CD4-positive, alpha-beta memory T cell (primary cell): ENCODE measurements around the gene KCTD6. TPM values are rescaled to one million over a fixed set of nuclear protein-coding genes. Genes with fewer than 3 reads are reported as not detected.

Experiments
- CTCF ChIA-PET: fragments of 350-600 bp; sonication (Branson Sonifier 250); formaldehyde crosslinking; loops from one replicate; lab custom pipeline; 2021; ENCODE audit warnings: inconsistent platforms; ENCODE audit not compliant: partially characterized antibody; lab: Charles Lee
- POLR2A ChIA-PET: fragments of 350-600 bp; sonication (Branson Sonifier 250); formaldehyde crosslinking; loops from one replicate; lab custom pipeline; 2021; ENCODE audit not compliant: partially characterized antibody; lab: Charles Lee
- DNase-seq, 5 donors: peaks; one replicate each; pipeline versions ENCODE4 v3.0.0 to v3.0.0-alpha.2; 2020 to 2022; ENCODE audit warnings: mixed read lengths in 1 of 5
- H3K27ac ChIP-seq: one replicate; pipeline ENCODE4 v1.7.0; 2013; ENCODE audit warnings: low read depth, low read length
- H3K27me3 ChIP-seq: 2 replicates; pipeline ENCODE4 v1.7.0; 2013; ENCODE audit warnings: mild to moderate bottlenecking, low read length, moderate library complexity; ENCODE audit not compliant: insufficient read depth
- H3K36me3 ChIP-seq: 2 replicates; pipeline ENCODE4 v1.7.0; 2013; ENCODE audit warnings: mild to moderate bottlenecking, low read length, moderate library complexity; ENCODE audit not compliant: insufficient read depth
- H3K4me1 ChIP-seq: 2 replicates; pipeline ENCODE4 v1.7.0; 2013; ENCODE audit warnings: mild to moderate bottlenecking, low read length, moderate library complexity; ENCODE audit not compliant: insufficient read depth
- H3K4me3 ChIP-seq, 2 donors: one replicate each; pipeline ENCODE4 v1.7.0; 2013; ENCODE audit warnings: low read length in 2 of 2, mild to moderate bottlenecking in 1 of 2
- H3K9me3 ChIP-seq, 2 donors: one replicate each; pipeline ENCODE4 v1.7.0; 2013; ENCODE audit warnings: low read length in 2 of 2, control low read depth in 1 of 2; ENCODE audit not compliant: control insufficient read depth in 1 of 2
- H3K27ac Mint-ChIP-seq, 7 donors: one replicate each; pipeline ENCODE4 v1.8.0; 2020 to 2021; ENCODE audit warnings: mixed read lengths in 7 of 7, mild to moderate bottlenecking in 6 of 7, inconsistent platforms in 3 of 7, moderate library complexity in 3 of 7
- H3K27me3 Mint-ChIP-seq, 2 donors: one replicate each; pipeline ENCODE4 v1.8.0; 2020 to 2021; ENCODE audit warnings: mixed read lengths in 2 of 2
- H3K36me3 Mint-ChIP-seq, 2 donors: one replicate each; pipeline ENCODE4 v1.8.0; 2020 to 2021; ENCODE audit warnings: mixed read lengths in 2 of 2, inconsistent platforms in 1 of 2, mild to moderate bottlenecking in 1 of 2
- H3K4me1 Mint-ChIP-seq, 4 donors: one replicate each; pipeline ENCODE4 v1.8.0; 2020 to 2021; ENCODE audit warnings: mixed read lengths in 4 of 4, mild to moderate bottlenecking in 1 of 4
- H3K4me3 Mint-ChIP-seq, 8 donors: one replicate each; pipeline ENCODE4 v1.8.0; 2020 to 2021; ENCODE audit warnings: mixed read lengths in 8 of 8, mild to moderate bottlenecking in 7 of 8, moderate library complexity in 6 of 8, inconsistent platforms in 3 of 8
- H3K9me3 Mint-ChIP-seq, 8 donors: one replicate each; pipeline ENCODE4 v1.8.0; 2020 to 2021; ENCODE audit warnings: mixed read lengths in 8 of 8, mild to moderate bottlenecking in 5 of 8, inconsistent platforms in 3 of 8, moderate library complexity in 1 of 8
- intact Hi-C: fragments of 100-400 bp; cut with micrococcal nuclease; formaldehyde crosslinking; loops from one replicate; pipeline ENCODE4 v1.15.1; 2023
- polyA plus RNA-seq, 2 donors: library from polyadenylated mRNA; unstranded; fragments of 300-500 nt; fragmentation: Illumina TruSeq; gene quantifications; one replicate each; pipeline ENCODE4 v1.2.3, GENCODE V29; 2021
- total RNA-seq, 2 experiments: library from RNA; stranded (reverse); gene quantifications; one replicate each; pipeline ENCODE4 v1.2.3, GENCODE V29; 2021

The KCTD6 gene
- total and polyA plus RNA-seq, 4 experiments from 2014 or later: 6.8 to 15.3 (median 10.3) TPM

- no peaks in the 10 kb centered on the region for H3K36me3 ChIP-seq
- no peaks in the 10 kb centered on the region for H3K27me3 ChIP-seq
- H3K9me3 ChIP-seq: no peaks in the 10 kb centered on the region
- DNase-seq: no peak
- H3K27ac ChIP-seq: no peak overlapping the region
- CTCF ChIA-PET: interaction anchor here (1.1 kb wide), 1 partner anchor 202 kb away, joined by 4 read pairs; the partner anchor contains the start of genes HTD2 and RPP14
- H3K4me3 ChIP-seq: no peak overlapping the region
- H3K9me3 Mint-ChIP-seq: no peaks in the 10 kb centered on the region
- H3K36me3 Mint-ChIP-seq: peaks cover 7 to 8% of the 10 kb centered on the region in 2 donors
- no peak overlapping the region for H3K27ac Mint-ChIP-seq
- peaks cover 0 to 1% (median 0%) of the 10 kb centered on the region in 4 donors for H3K4me1 Mint-ChIP-seq
- intact Hi-C loops: no loop called here
- POLR2A ChIA-PET: no interaction called here
- no peak overlapping the region for H3K4me3 Mint-ChIP-seq
- H3K4me1 ChIP-seq: no peaks in the 10 kb centered on the region
- H3K27me3 Mint-ChIP-seq: no peaks in the 10 kb centered on the region
These were observed 16.5 kb downstream of the KCTD6 start for GRCh38 chr3:58508437-58508836.

DNA sequence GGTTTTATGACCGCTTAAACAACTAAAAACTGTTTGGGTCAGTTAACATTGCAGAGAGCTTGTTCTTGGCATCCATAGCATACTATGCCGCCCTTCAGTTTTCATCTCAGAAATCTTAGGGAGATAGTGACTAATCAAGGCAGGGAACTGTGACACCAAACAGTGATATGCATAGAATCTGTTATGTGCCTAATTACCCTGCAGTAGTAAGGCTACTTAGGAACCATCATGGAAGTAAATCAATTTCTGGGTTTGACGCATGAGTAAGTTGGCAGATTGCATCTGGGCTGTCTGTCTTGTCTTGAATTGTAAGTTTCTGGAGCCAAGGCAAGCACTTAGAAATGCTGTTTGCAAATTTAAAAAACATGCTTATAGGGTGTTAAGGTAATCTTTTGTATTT, 22.5 kb downstream of the KCTD6 start:
- intact Hi-C loops: no loop called here
- ChIA-PET POLR2A (no interaction called here), CTCF (no interaction called here)
- no peaks in the 10 kb centered on the region for H3K36me3 ChIP-seq
- Mint-ChIP-seq H3K27me3 (no peaks in the 10 kb centered on the region), H3K36me3 (peaks cover 0 to 7% of the 10 kb centered on the region in 2 donors), H3K4me1 (no peaks in the 10 kb centered on the region), H3K4me3 (no peak overlapping the region), H3K9me3 (no peaks in the 10 kb centered on the region), H3K27ac (no peak overlapping the region)
- no peaks in the 10 kb centered on the region for H3K9me3 ChIP-seq
- no peak overlapping the region for H3K27ac ChIP-seq
- H3K27me3 ChIP-seq: no peaks in the 10 kb centered on the region
- no peaks in the 10 kb centered on the region for H3K4me1 ChIP-seq
- no peak for DNase-seq
- no peak overlapping the region for H3K4me3 ChIP-seq

GRCh38 chr3:58518291-58518789, 26.4 kb downstream of the KCTD6 start:
- Histone ChIP-seq H3K27ac (no peak overlapping the region), H3K27me3 (no peaks in the 10 kb centered on the region), H3K4me1 (no peaks in the 10 kb centered on the region), H3K4me3 (no peak overlapping the region), H3K9me3 (no peaks in the 10 kb centered on the region), H3K36me3 (no peaks in the 10 kb centered on the region)
- Mint-ChIP-seq H3K4me1 (no peaks in the 10 kb centered on the region), H3K27ac (no peak overlapping the region), H3K4me3 (no peak overlapping the region), H3K9me3 (no peaks in the 10 kb centered on the region), H3K27me3 (no peaks in the 10 kb centered on the region), H3K36me3 (no peaks in the 10 kb centered on the region)
- CTCF ChIA-PET: interaction anchor here (0.6 kb wide), 1 partner anchor 211 kb away, joined by 6 read pairs; no protein-coding TSS in a partner anchor
- intact Hi-C loops: no loop called here
- no peak for DNase-seq
- POLR2A ChIA-PET: no interaction called here

- H3K27ac ChIP-seq: no peak overlapping the region
- no peak overlapping the region for H3K4me3 Mint-ChIP-seq
- no peaks in the 10 kb centered on the region for H3K36me3 Mint-ChIP-seq
- POLR2A ChIA-PET: no interaction called here
- H3K4me1 Mint-ChIP-seq: no peaks in the 10 kb centered on the region
- CTCF ChIA-PET: interaction anchor here (2.0 kb wide), 1 partner anchor 13 kb away, joined by 7 read pairs; no protein-coding TSS in a partner anchor
- H3K27ac Mint-ChIP-seq: peak overlapping the region in 1 of 7 donors; percentile 63
- no peaks in the 10 kb centered on the region for H3K36me3 ChIP-seq
- no peaks in the 10 kb centered on the region for H3K9me3 Mint-ChIP-seq
- H3K9me3 ChIP-seq: no peaks in the 10 kb centered on the region
- no peak overlapping the region for H3K4me3 ChIP-seq
- no peaks in the 10 kb centered on the region for H3K4me1 ChIP-seq
- intact Hi-C loops: no loop called here
- DNase-seq: no peak
- H3K27me3 Mint-ChIP-seq: no peaks in the 10 kb centered on the region
- H3K27me3 ChIP-seq: no peaks in the 10 kb centered on the region
These were observed 27.9 kb downstream of the KCTD6 start for GRCh38 chr3:58519668-58520402.

GRCh38 chr3:58520403-58521335, 28.8 kb downstream of the KCTD6 start:
- Mint-ChIP-seq H3K4me1 (no peaks in the 10 kb centered on the region), H3K27me3 (no peaks in the 10 kb centered on the region), H3K9me3 (no peaks in the 10 kb centered on the region), H3K36me3 (no peaks in the 10 kb centered on the region), H3K27ac (peak overlapping the region in 2 of 7 donors; percentile 11 to 63), H3K4me3 (no peak overlapping the region)
- Histone ChIP-seq H3K4me3 (no peak overlapping the region), H3K4me1 (no peaks in the 10 kb centered on the region), H3K27ac (no peak overlapping the region), H3K27me3 (no peaks in the 10 kb centered on the region), H3K36me3 (no peaks in the 10 kb centered on the region), H3K9me3 (no peaks in the 10 kb centered on the region)
- DNase-seq: no peak
- CTCF ChIA-PET: interaction anchor here (2.0 kb wide), 1 partner anchor 12 kb away, joined by 7 read pairs; no protein-coding TSS in a partner anchor
- POLR2A ChIA-PET: no interaction called here
- intact Hi-C loops: no loop called here

DNA sequence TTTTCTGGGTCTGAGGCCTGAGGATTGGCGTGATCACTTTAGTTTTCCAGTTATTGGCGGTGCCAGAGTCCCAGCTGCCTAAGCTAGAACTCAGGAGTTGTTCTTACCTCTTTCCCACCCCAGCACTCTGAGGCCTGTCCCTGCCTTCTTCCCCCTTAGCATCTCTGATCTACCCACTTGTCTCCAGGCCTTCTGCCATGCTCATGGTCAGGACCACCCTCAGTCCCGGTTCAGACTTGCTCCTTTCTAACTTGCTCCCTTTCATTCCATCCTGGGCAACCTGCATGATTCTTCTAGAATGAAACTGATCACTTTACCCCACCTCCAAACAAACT, 29.4 kb downstream of the KCTD6 start:
- ChIA-PET CTCF (interaction anchor here (2.0 kb wide), 1 partner anchor 11 kb away, joined by 7 read pairs; no protein-coding TSS in a partner anchor), POLR2A (no interaction called here)
- H3K27me3 ChIP-seq: no peaks in the 10 kb centered on the region

More for the DNA sequence above, 29.4 kb downstream of the KCTD6 start:
- no peaks in the 10 kb centered on the region for H3K4me1 Mint-ChIP-seq
- Histone ChIP-seq H3K9me3 (no peaks in the 10 kb centered on the region), H3K4me3 (no peak overlapping the region), H3K4me1 (no peaks in the 10 kb centered on the region), H3K27ac (no peak overlapping the region), H3K36me3 (no peaks in the 10 kb centered on the region)
- no peak overlapping the region for H3K4me3 Mint-ChIP-seq
- H3K36me3 Mint-ChIP-seq: no peaks in the 10 kb centered on the region
- H3K27ac Mint-ChIP-seq: peak overlapping the region in 1 of 7 donors; percentile 17
- no peaks in the 10 kb centered on the region for H3K27me3 Mint-ChIP-seq
- intact Hi-C loops: no loop called here
- no peak for DNase-seq
- H3K9me3 Mint-ChIP-seq: no peaks in the 10 kb centered on the region
